Measurements from ENCODE around the gene C2CD2.

C2CD2 gene

DNA sequence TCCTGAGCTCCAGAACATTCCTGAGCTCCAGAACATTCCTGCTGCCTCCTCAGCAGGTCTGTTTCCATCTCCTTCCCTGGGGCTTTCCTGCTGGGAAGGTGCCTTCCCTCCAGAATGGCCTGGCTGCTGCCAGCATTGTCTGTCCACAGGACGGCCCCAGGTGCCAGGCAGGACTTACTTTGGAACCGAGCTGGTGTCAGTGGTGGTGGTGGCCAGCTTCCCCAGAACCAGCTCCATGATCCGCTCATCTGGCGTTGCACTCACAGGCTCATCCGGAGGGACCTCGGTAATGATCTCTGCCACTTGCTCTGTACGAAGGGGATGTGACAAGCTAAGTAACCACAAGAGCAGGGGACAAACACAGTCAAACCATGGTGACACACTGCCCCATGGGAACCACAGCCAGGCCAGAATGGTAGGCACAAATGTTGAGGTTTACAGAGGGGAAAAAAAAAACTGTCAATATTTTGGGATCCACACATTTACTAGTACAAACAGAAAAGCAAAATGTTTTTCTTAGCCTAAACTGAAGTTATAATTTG lies 116.0 kb downstream of the C2CD2 start:
- H3K4me1 ChIP-seq (ENCODE audit: control insufficient read depth, insufficient read depth, low read length, poor library complexity, severe bottlenecking): no peaks in the 10 kb centered on the region
- DNase-seq: no peak
- H3K27me3 ChIP-seq (replicated peaks; ENCODE audit: control insufficient read depth, insufficient read depth, low read length, poor library complexity, severe bottlenecking): no peaks in the 10 kb centered on the region
- no peak overlapping the region for H3K27ac ChIP-seq (ENCODE audit: insufficient read depth, low read length, poor library complexity, severe bottlenecking)
- no peaks in the 10 kb centered on the region for H3K9me3 ChIP-seq (ENCODE audit: control insufficient read depth, low read length)
- peaks cover 42% of the 10 kb centered on the region for H3K36me3 ChIP-seq (ENCODE audit: control insufficient read depth, insufficient read depth, low read length)
- H3K4me3 ChIP-seq (ENCODE audit: insufficient read depth, low read depth, low read length, poor library complexity, severe bottlenecking): no peak overlapping the region

DNA sequence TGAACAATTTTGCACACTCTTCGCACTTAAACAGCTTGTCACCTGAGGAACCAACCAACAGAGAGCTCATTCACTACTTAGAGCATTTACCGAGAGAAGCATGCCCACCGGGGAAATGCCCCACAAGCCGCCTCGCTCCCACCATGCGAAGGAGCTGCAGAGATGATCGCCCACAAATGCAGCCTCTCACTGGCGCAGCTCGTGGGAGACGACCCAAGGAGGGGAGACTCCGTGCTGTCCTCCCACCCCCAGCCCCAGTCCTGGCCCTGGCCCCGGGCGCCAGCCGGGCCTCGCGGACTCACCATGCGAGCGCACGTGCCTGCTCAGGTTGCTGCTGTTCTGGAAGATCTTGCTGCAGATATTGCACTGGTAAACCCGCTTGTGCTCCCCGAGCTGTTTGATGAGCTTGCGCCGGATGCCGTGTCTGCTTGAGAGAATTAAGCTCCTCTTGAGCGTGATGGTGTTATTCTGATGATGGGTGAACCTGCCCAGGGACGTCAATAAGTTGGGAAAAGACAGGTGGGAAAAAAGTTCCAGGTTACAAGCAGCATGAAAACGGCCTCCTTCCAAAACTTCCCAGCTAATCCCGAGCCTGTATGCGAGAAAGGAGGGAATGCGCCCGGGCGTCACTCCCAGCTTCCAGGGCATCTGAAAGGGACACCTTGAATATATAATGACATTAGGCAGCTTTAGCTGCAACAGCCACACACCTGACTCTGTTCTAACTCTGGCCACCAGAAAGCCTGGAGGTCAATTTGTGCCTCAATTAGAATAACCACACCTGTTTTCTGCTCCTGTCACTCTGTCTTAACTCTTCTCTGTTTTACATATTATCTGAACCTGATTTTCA lies 117.4 kb downstream of the C2CD2 start:
- Histone ChIP-seq H3K36me3 (ENCODE audit: control insufficient read depth, insufficient read depth, low read length) (peaks cover 42% of the 10 kb centered on the region), H3K4me3 (ENCODE audit: insufficient read depth, low read depth, low read length, poor library complexity, severe bottlenecking) (no peak overlapping the region), H3K9me3 (ENCODE audit: control insufficient read depth, low read length) (no peaks in the 10 kb centered on the region), H3K27me3 (replicated peaks; ENCODE audit: control insufficient read depth, insufficient read depth, low read length, poor library complexity, severe bottlenecking) (no peaks in the 10 kb centered on the region), H3K4me1 (ENCODE audit: control insufficient read depth, insufficient read depth, low read length, poor library complexity, severe bottlenecking) (no peaks in the 10 kb centered on the region), H3K27ac (ENCODE audit: insufficient read depth, low read length, poor library complexity, severe bottlenecking) (no peak overlapping the region)
- no peak for DNase-seq

- H3K36me3 ChIP-seq (ENCODE audit: control insufficient read depth, insufficient read depth, low read length): peaks cover 42% of the 10 kb centered on the region
- H3K4me3 ChIP-seq (ENCODE audit: insufficient read depth, low read depth, low read length, poor library complexity, severe bottlenecking): no peak overlapping the region
These were observed 118.1 kb downstream of the C2CD2 start for GRCh38 chr21:41835711-41836154.

More at GRCh38 chr21:41835711-41836154, 118.1 kb downstream of the C2CD2 start:
- no peaks in the 10 kb centered on the region for H3K9me3 ChIP-seq (ENCODE audit: control insufficient read depth, low read length)
- no peaks in the 10 kb centered on the region for H3K4me1 ChIP-seq (ENCODE audit: control insufficient read depth, insufficient read depth, low read length, poor library complexity, severe bottlenecking)
- H3K27ac ChIP-seq (ENCODE audit: insufficient read depth, low read length, poor library complexity, severe bottlenecking): no peak overlapping the region
- no peaks in the 10 kb centered on the region for H3K27me3 ChIP-seq (replicated peaks; ENCODE audit: control insufficient read depth, insufficient read depth, low read length, poor library complexity, severe bottlenecking)
- no peak for DNase-seq

All from effector memory CD4-positive, alpha-beta T cell (primary cell).